Fibroblast of pulmonary artery (primary cell): ENCODE measurements around the gene TGFB3.
A peak's percentile ranks its signal among the peaks of the same experiment; 100 is the strongest.

ENCODE experiments used
- DNase-seq: peaks from one replicate; pipeline ENCODE4 v3.0.0-alpha.2; 2010; ENCODE audit warnings: low read depth
- H3K4me3 ChIP-seq: replicated peaks from 2 replicates; pipeline ENCODE4 v1.5.1; 2011; ENCODE audit warnings: low read depth, mild to moderate bottlenecking, control low read depth, low read length, moderate library complexity
- TF ChIP-seq, protein P1 (sequence below): IDR thresholded peaks from 2 replicates; pipeline ENCODE4 v1.5.1; 2011; ENCODE audit warnings: mild to moderate bottlenecking, control low read depth, low read length, inconsistent platforms; ENCODE audit errors: missing control alignments

The TGFB3 gene

DNA sequence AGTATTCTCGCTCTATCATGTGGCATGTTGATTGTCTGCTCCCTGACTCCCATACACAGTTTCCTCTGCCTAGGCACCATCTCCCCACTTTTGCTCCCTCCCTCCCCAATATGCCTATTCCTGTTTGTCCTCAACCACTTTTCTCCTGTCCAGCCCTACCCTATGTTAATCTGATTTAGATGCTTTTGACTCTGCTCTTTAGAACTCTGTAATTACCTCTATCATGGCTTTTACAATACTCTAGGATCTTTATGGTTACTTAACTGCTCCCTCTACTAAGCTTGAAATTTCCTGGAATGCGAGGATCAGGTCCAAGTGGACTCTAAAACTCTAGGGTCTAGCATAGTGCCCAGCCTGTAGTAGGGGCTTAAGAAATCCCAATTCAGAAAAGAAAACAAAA is 68.6 kb downstream of the TGFB3 start:
- no peak for DNase-seq
- TF ChIP-seq, protein P1, sequence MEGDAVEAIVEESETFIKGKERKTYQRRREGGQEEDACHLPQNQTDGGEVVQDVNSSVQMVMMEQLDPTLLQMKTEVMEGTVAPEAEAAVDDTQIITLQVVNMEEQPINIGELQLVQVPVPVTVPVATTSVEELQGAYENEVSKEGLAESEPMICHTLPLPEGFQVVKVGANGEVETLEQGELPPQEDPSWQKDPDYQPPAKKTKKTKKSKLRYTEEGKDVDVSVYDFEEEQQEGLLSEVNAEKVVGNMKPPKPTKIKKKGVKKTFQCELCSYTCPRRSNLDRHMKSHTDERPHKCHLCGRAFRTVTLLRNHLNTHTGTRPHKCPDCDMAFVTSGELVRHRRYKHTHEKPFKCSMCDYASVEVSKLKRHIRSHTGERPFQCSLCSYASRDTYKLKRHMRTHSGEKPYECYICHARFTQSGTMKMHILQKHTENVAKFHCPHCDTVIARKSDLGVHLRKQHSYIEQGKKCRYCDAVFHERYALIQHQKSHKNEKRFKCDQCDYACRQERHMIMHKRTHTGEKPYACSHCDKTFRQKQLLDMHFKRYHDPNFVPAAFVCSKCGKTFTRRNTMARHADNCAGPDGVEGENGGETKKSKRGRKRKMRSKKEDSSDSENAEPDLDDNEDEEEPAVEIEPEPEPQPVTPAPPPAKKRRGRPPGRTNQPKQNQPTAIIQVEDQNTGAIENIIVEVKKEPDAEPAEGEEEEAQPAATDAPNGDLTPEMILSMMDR = no peak
- no peak overlapping the region for H3K4me3 ChIP-seq

DNA sequence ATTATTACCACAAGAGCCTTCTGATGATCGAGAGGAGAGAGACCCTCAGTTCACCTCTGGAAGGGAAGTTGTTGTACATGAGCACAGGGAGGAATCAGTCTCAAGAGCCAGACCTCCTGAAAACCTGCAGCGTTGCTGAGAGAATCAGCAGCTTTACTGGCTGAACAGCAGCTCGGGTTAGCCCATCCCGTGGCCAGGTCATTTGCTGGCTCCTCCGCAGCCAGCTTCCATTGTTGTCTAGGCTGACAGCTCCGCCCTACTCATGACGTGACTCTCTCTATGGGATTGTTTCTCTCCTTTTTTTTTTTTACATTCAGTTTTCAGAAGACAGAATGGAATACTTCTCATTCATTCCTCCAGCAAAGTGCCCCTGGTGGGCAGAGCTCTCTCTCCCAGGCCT is 69.9 kb downstream of the TGFB3 start:
- H3K4me3 ChIP-seq = no peak overlapping the region
- TF ChIP-seq, protein P1 = no peak
- DNase-seq = peak; percentile 79

DNA sequence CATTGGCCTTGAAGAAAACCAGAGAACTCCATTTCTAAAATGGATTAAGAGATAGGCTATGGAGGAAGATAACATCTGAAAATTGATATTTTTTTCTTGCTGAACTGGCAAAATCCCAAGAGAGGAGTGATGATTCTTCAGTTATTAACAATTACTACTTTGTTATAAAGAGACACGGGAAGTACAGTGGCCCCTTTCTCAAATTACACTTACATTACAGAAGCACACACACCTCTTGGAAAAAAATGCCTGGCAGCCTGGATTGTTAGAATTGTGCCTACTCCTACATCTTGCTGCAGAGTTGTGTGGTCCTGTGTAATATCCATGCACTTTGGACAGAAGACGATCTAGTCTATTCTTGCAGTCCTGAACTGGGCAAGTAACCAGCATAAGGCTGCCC is 71.7 kb downstream of the TGFB3 start:
- no peak overlapping the region for H3K4me3 ChIP-seq
- TF ChIP-seq, protein P1 = no peak
- no peak for DNase-seq

DNA sequence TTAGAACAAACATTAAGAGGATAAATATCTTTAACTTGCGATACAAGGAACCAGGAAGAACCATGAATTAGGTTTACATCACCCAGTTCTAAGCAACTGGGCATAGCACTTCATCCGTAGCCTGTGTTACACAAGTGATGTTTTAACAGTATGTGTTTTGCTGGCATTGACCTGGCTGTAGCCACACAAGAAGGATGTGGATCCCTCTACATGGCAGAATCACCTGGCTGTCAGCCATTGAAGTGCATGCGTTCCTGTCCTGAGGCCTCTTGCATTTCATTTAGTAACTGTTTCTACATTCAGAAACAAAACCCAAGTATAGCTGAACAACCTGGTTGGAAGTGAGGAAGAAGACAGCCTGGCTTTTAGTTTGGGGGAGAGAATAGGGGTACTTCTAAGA is 72.2 kb downstream of the TGFB3 start:
- no peak for DNase-seq
- H3K4me3 ChIP-seq = no peak overlapping the region
- TF ChIP-seq, protein P1 = no peak
